Esophagus muscularis mucosa (tissue), 2 donors: ENCODE results near the gene LIN7C.

Experiments
- EP300 ChIP-seq: sonication (generic); formaldehyde crosslinking; IDR thresholded peaks from one replicate; pipeline ENCODE4 v1.6.1; 2017; ENCODE audit warnings: antibody characterized with exemption
- POLR2A ChIP-seq: fragments of 450-650 bp; IDR thresholded peaks from one replicate; pipeline ENCODE4 v1.6.1; 2017; ENCODE audit warnings: antibody characterized with exemption, moderate library complexity, mild to moderate bottlenecking, low read depth

- no peak for TF ChIP-seq POLR2A
- TF ChIP-seq EP300, result no peak
Observed at GRCh38 chr11:27482793-27483192, 23.8 kb downstream of the LIN7C start.
